HEK293T (cell line): ENCODE results near the gene KIF26B.

Experiments
- ARNT ChIP-seq: fragments of 450-650 bp; IDR thresholded peaks from 2 replicates; pipeline ENCODE4 v1.6.1; 2017; ENCODE audit warnings: mild to moderate bottlenecking
- ELF4 ChIP-seq: fragments of 450-650 bp; IDR thresholded peaks from 2 replicates; pipeline ENCODE4 v1.6.1; 2017; ENCODE audit warnings: antibody characterized with exemption
- FOXK2 ChIP-seq: fragments of 450-650 bp; IDR thresholded peaks from 2 replicates; pipeline ENCODE4 v1.6.1; 2016; ENCODE audit warnings: mild to moderate bottlenecking
- HDGF ChIP-seq: fragments of 450-650 bp; IDR thresholded peaks from 2 replicates; pipeline ENCODE4 v1.6.1; 2017; ENCODE audit warnings: antibody characterized with exemption, borderline replicate concordance
- SP1 ChIP-seq: fragments of 450-650 bp; IDR thresholded peaks from 2 replicates; pipeline ENCODE4 v1.6.1; 2017
- SUZ12 ChIP-seq: fragments of 450-650 bp; IDR thresholded peaks from 2 replicates; pipeline ENCODE4 v1.6.1; 2016; ENCODE audit warnings: mild to moderate bottlenecking

DNA sequence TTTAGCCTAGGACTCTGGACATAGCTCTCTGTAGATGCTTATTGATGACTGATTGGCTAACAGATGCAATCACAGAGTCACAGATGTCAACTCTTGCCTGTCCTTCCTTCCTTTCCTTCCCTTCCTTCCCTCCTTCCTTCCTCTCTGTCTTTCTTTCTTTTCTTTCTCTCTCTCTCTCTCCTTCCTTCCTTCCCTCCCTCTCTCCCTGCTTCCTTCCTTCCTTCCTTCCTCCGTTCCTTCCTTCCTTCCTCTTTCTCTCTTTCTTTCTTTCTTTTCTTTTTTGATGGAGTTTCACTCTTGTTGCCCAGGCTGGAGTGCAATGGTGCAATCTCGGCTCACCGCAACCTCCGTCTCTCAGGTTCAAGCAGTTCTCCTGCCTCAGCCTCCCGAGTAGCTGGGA is 106.1 kb downstream of the KIF26B start:
- no peak for TF ChIP-seq ARNT
- no peak for TF ChIP-seq HDGF
- TF ChIP-seq ELF4: no peak
- no peak for TF ChIP-seq SUZ12
- TF ChIP-seq SP1: no peak
- no peak for TF ChIP-seq FOXK2
